Liver (tissue), 9 donors: ENCODE results near the gene NUDT6. TPM values are rescaled to one million over a fixed set of nuclear protein-coding genes. Genes with fewer than 3 reads are reported as not detected.

Source experiments
- DNase-seq: peaks from one replicate; pipeline ENCODE4 v3.0.0-alpha.2; 2017; ENCODE audit warnings: low spot score
- H3K27ac ChIP-seq, 2 donors: one replicate each; pipeline ENCODE4 v1.7.0; 2013; ENCODE audit warnings: inconsistent platforms in 2 of 2, low read length in 2 of 2, control low read depth in 1 of 2, low read depth in 1 of 2, mild to moderate bottlenecking in 1 of 2
- H3K27me3 ChIP-seq, 4 donors: one replicate each; pipeline versions ENCODE4 v1.6.1 to v1.7.0; 2013; ENCODE audit warnings: low read length in 3 of 4, inconsistent platforms in 1 of 4, mild to moderate bottlenecking in 1 of 4, moderate library complexity in 1 of 4; ENCODE audit not compliant: control insufficient read depth in 4 of 4, insufficient read depth in 4 of 4
- H3K36me3 ChIP-seq, 4 donors: one replicate each; pipeline versions ENCODE4 v1.6.1 to v1.7.0; 2013; ENCODE audit warnings: low read length in 3 of 4, mild to moderate bottlenecking in 3 of 4, low read depth in 1 of 4, moderate library complexity in 1 of 4; ENCODE audit not compliant: control insufficient read depth in 4 of 4, insufficient read depth in 3 of 4
- H3K4me1 ChIP-seq, 4 donors: one replicate each; pipeline versions ENCODE4 v1.6.1 to v1.7.0; 2013; ENCODE audit warnings: low read length in 3 of 4, mild to moderate bottlenecking in 3 of 4, moderate library complexity in 1 of 4; ENCODE audit not compliant: control insufficient read depth in 4 of 4, insufficient read depth in 4 of 4
- H3K4me3 ChIP-seq, 3 donors: one replicate each; pipeline versions ENCODE4 v1.6.1 to v1.7.0; 2013; ENCODE audit warnings: low read length in 3 of 3, control low read depth in 1 of 3, low read depth in 1 of 3, mild to moderate bottlenecking in 1 of 3
- H3K9ac ChIP-seq, 2 donors: one replicate each; pipeline ENCODE4 v1.7.0; 2013; ENCODE audit warnings: low read length in 2 of 2, mild to moderate bottlenecking in 2 of 2, moderate library complexity in 2 of 2, control low read depth in 1 of 2, low read depth in 1 of 2
- H3K9me3 ChIP-seq, 4 donors: one replicate each; pipeline versions ENCODE4 v1.6.1 to v1.7.0; 2013; ENCODE audit warnings: low read length in 3 of 4; ENCODE audit not compliant: control insufficient read depth in 4 of 4
- EGR1 ChIP-seq, 2 donors: IDR thresholded peaks; 2 replicates each; pipeline ENCODE4 v1.6.1; 2016 to 2018; ENCODE audit warnings: antibody characterized with exemption in 2 of 2, low read depth in 2 of 2
- FOXA2 ChIP-seq: IDR thresholded peaks from 2 replicates; pipeline ENCODE4 v1.6.1; 2016; ENCODE audit warnings: antibody characterized with exemption
- GABPA ChIP-seq, 2 donors: IDR thresholded peaks in 1 of 2; conservative IDR thresholded peaks in 1 of 2; 2 replicates each; pipeline ENCODE4 v1.6.1; 2016; ENCODE audit warnings: antibody characterized with exemption in 2 of 2, mild to moderate bottlenecking in 1 of 2, moderate library complexity in 1 of 2
- HNF4G ChIP-seq: IDR thresholded peaks from 2 replicates; pipeline ENCODE4 v1.6.1; 2016; ENCODE audit warnings: antibody characterized with exemption
- NR2F2 ChIP-seq: IDR thresholded peaks from 2 replicates; pipeline ENCODE4 v1.6.1; 2016; ENCODE audit warnings: antibody characterized with exemption
- RAD21 ChIP-seq, 2 donors: IDR thresholded peaks; 2 replicates each; pipeline ENCODE4 v1.6.1; 2016; ENCODE audit warnings: antibody characterized with exemption in 2 of 2, mild to moderate bottlenecking in 2 of 2
- RXRA ChIP-seq, 2 donors: IDR thresholded peaks; 2 replicates each; pipeline ENCODE4 v1.6.1; 2017 to 2018; ENCODE audit warnings: antibody characterized with exemption in 2 of 2, mild to moderate bottlenecking in 1 of 2
- SP1 ChIP-seq: IDR thresholded peaks from 2 replicates; pipeline ENCODE4 v1.6.1; 2018; ENCODE audit warnings: antibody characterized with exemption, mild to moderate bottlenecking
- WGBS: extraction: QIAGEN DNeasy Blood & Tissue Kit; methylation state at CpG from one replicate; pipeline ENCODE4 v1.1.7; 2013; 5-methylcytosine and 5-hydroxymethylcytosine counted together
- polyA plus RNA-seq, 2 donors: library from polyadenylated mRNA; stranded (reverse) in 1 of 2; unstranded in 1 of 2; fragments of 200-250 nt in 1 of 2; fragments of >200 nt in 1 of 2; fragmentation: Nextera tagmentation in 1 of 2; extraction: Ambion mirVana in 1 of 2; gene quantifications; one replicate each; pipeline versions ENCODE4 v1.2.1 to v1.2.3, GENCODE V29; 2013 to 2015
- total RNA-seq, 2 donors: library from RNA; depleted of rRNA; stranded (reverse); fragments of >200 nt; gene quantifications; one replicate each; pipeline ENCODE4 v1.2.3, GENCODE V29; 2014
- TF ChIP-seq, protein P1 (sequence below): IDR thresholded peaks from 2 replicates; pipeline ENCODE4 v1.6.1; 2016; ENCODE audit warnings: antibody characterized with exemption, mild to moderate bottlenecking
- TF ChIP-seq, protein P2 (sequence below): IDR thresholded peaks from 2 replicates; pipeline ENCODE4 v1.6.1; 2016; ENCODE audit warnings: antibody characterized with exemption
- TF ChIP-seq, protein P3 (sequence below): fragments of 150-350 bp; IDR thresholded peaks from 2 replicates; pipeline ENCODE4 v1.5.1; 2017; ENCODE audit warnings: improper control_type of control experiment, low read depth, low read length; ENCODE audit not compliant: missing input control
- TF ChIP-seq, protein P4 (sequence below): IDR thresholded peaks from 2 replicates; pipeline ENCODE4 v1.6.1; 2016; ENCODE audit warnings: antibody characterized with exemption
- TF ChIP-seq, protein P5 (sequence below): IDR thresholded peaks from 2 replicates; pipeline ENCODE4 v1.6.1; 2016; ENCODE audit warnings: antibody characterized with exemption
- donor health status: healthy.
- donor health status: healthy.
- donor health status: healthy.
- donor health status: healthy.
- donor health status: healthy.

Gene NUDT6
- total and polyA plus RNA-seq, 4 donors: 8.8 to 13.8 (median 11.0) TPM

DNA sequence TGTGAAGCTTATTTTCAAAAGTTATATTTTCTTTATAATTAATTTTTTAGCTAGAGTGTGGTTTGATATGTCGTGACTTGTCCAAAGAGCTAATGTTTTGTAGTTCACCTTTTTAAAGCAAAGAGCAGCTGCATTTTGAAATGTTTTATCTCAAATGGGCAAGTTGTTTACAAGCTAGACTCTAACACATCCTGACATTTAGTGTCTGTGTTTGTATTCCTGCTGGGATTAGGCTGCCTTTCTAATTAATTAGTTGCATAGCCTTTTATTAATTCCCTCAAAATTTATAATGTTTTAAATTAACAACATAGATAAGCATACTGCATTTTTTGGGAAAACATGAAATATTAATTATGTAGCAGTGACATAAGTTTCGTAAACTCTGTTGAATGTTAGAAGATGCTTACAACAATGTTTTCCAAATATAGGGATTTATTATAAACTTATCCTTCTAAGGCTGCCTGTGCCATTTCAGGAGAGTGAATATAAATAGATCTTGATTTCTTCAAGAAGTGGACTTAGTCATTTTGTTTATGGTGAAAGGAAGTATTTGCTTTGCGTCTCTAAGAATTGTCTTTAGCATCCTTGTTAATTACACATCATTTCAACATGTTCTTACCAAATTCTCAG is 37.7 kb upstream of the NUDT6 start:
- Histone ChIP-seq H3K4me1 (no peaks in the 10 kb centered on the region), H3K4me3 (no peak overlapping the region), H3K36me3 (peaks cover 0 to 1% (median 0%) of the 10 kb centered on the region in 4 donors), H3K9ac (no peak overlapping the region), H3K27me3 (no peaks in the 10 kb centered on the region), H3K27ac (no peak overlapping the region), H3K9me3 (no peaks in the 10 kb centered on the region)
- TF ChIP-seq FOXA2: no peak
- TF ChIP-seq, protein P1, sequence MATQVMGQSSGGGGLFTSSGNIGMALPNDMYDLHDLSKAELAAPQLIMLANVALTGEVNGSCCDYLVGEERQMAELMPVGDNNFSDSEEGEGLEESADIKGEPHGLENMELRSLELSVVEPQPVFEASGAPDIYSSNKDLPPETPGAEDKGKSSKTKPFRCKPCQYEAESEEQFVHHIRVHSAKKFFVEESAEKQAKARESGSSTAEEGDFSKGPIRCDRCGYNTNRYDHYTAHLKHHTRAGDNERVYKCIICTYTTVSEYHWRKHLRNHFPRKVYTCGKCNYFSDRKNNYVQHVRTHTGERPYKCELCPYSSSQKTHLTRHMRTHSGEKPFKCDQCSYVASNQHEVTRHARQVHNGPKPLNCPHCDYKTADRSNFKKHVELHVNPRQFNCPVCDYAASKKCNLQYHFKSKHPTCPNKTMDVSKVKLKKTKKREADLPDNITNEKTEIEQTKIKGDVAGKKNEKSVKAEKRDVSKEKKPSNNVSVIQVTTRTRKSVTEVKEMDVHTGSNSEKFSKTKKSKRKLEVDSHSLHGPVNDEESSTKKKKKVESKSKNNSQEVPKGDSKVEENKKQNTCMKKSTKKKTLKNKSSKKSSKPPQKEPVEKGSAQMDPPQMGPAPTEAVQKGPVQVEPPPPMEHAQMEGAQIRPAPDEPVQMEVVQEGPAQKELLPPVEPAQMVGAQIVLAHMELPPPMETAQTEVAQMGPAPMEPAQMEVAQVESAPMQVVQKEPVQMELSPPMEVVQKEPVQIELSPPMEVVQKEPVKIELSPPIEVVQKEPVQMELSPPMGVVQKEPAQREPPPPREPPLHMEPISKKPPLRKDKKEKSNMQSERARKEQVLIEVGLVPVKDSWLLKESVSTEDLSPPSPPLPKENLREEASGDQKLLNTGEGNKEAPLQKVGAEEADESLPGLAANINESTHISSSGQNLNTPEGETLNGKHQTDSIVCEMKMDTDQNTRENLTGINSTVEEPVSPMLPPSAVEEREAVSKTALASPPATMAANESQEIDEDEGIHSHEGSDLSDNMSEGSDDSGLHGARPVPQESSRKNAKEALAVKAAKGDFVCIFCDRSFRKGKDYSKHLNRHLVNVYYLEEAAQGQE: no peak
- TF ChIP-seq RXRA (IDR thresholded peaks at IDR 0.05): no peak
- TF ChIP-seq, protein P2, sequence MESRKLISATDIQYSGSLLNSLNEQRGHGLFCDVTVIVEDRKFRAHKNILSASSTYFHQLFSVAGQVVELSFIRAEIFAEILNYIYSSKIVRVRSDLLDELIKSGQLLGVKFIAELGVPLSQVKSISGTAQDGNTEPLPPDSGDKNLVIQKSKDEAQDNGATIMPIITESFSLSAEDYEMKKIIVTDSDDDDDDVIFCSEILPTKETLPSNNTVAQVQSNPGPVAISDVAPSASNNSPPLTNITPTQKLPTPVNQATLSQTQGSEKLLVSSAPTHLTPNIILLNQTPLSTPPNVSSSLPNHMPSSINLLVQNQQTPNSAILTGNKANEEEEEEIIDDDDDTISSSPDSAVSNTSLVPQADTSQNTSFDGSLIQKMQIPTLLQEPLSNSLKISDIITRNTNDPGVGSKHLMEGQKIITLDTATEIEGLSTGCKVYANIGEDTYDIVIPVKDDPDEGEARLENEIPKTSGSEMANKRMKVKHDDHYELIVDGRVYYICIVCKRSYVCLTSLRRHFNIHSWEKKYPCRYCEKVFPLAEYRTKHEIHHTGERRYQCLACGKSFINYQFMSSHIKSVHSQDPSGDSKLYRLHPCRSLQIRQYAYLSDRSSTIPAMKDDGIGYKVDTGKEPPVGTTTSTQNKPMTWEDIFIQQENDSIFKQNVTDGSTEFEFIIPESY: no peak
- TF ChIP-seq NR2F2: no peak
- TF ChIP-seq SP1: no peak
- no peak for TF ChIP-seq HNF4G
- TF ChIP-seq, protein P3, sequence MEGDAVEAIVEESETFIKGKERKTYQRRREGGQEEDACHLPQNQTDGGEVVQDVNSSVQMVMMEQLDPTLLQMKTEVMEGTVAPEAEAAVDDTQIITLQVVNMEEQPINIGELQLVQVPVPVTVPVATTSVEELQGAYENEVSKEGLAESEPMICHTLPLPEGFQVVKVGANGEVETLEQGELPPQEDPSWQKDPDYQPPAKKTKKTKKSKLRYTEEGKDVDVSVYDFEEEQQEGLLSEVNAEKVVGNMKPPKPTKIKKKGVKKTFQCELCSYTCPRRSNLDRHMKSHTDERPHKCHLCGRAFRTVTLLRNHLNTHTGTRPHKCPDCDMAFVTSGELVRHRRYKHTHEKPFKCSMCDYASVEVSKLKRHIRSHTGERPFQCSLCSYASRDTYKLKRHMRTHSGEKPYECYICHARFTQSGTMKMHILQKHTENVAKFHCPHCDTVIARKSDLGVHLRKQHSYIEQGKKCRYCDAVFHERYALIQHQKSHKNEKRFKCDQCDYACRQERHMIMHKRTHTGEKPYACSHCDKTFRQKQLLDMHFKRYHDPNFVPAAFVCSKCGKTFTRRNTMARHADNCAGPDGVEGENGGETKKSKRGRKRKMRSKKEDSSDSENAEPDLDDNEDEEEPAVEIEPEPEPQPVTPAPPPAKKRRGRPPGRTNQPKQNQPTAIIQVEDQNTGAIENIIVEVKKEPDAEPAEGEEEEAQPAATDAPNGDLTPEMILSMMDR: no peak
- TF ChIP-seq EGR1 (IDR thresholded peaks at IDR 0.05; ENCODE audit: low read depth in 2 of 2): no peak
- TF ChIP-seq RAD21 (IDR thresholded peaks at IDR 0.05): no peak
- TF ChIP-seq, protein P4, sequence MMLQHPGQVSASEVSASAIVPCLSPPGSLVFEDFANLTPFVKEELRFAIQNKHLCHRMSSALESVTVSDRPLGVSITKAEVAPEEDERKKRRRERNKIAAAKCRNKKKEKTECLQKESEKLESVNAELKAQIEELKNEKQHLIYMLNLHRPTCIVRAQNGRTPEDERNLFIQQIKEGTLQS: no peak
- DNase-seq: no peak
- WGBS: 87% methylated on average over 3 of the region's 3 CpGs

DNA sequence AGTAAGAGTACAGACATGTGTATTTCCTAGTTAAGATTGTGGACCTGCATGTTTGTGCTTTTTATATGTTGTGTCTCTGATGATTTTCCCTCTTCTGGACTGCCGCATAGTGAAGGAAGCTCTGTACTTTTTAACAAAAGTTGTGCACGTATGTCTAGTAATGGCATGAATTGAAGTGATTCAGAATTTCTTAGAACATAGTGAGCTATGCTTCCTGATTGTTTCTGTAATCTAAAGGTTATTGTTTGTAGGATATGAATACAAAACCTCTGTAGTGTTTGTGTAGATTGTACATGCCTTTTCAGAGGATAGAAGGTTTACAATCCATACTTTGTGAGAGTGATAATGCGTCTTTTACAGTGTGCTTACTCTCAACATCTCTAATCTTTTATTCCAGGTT is 37.0 kb upstream of the NUDT6 start:
- H3K9ac ChIP-seq: no peak overlapping the region
- no peak for DNase-seq
- no peaks in the 10 kb centered on the region for H3K27me3 ChIP-seq
- TF ChIP-seq SP1: no peak
- TF ChIP-seq GABPA (IDR thresholded peaks at IDR 0.05 in 1 of 2, conservative IDR thresholded peaks at IDR 0.05 in 1 of 2): no peak
- TF ChIP-seq, protein P3: no peak
- TF ChIP-seq FOXA2: no peak
- TF ChIP-seq, protein P5, sequence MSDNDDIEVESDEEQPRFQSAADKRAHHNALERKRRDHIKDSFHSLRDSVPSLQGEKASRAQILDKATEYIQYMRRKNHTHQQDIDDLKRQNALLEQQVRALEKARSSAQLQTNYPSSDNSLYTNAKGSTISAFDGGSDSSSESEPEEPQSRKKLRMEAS: no peak
- TF ChIP-seq, protein P2: no peak
- H3K36me3 ChIP-seq: peaks cover 0 to 1% (median 0%) of the 10 kb centered on the region in 4 donors
- H3K9me3 ChIP-seq: no peaks in the 10 kb centered on the region
- WGBS: 79% methylated on average over 3 of the region's 3 CpGs
- no peaks in the 10 kb centered on the region for H3K4me1 ChIP-seq
- no peak overlapping the region for H3K4me3 ChIP-seq
- H3K27ac ChIP-seq: no peak overlapping the region
